Measurements from ENCODE around the gene MSMO1. TPM values are rescaled to one million over a fixed set of nuclear protein-coding genes. Genes with fewer than 3 reads are reported as not detected.

The MSMO1 gene
- total and polyA plus RNA-seq, 2 experiments from 2014 or later: 145 to 272 TPM

- Histone ChIP-seq H4K20me1 (replicated peaks; ENCODE audit: insufficient read depth) (no peaks in the 10 kb centered on the region), H3K79me2 (replicated peaks; ENCODE audit: insufficient read depth) (no peaks in the 10 kb centered on the region), H3K9me2 (ENCODE audit: insufficient read depth) (no peaks in the 10 kb centered on the region), H3F3A (replicated peaks; ENCODE audit: low read depth) (no peaks in the 10 kb centered on the region), H2AFZ (no peak overlapping the region), H3K4me2 (no peak overlapping the region), H3K36me3 (ENCODE audit: insufficient read depth) (no peaks in the 10 kb centered on the region), H3K4me1 (ENCODE audit: insufficient read depth) (peaks cover 4% of the 10 kb centered on the region; the same call in 1 of the 2 replicates), H3K4me3 (no peak overlapping the region), H3K27me3 (ENCODE audit: insufficient read depth) (no peaks in the 10 kb centered on the region), H3K27ac (ENCODE audit: low read depth) (no peak overlapping the region)
- TF ChIP-seq POLR2AphosphoS5 (IDR thresholded peaks at IDR 0.05; ENCODE audit: low read depth) (no peak), ZNF462 (CRISPR knock-in tag; IDR thresholded peaks at IDR 0.05) (no peak), ZNF331 (CRISPR knock-in tag; IDR thresholded peaks at IDR 0.05; ENCODE audit: low read depth) (no peak), ETS1 (IDR thresholded peaks at IDR 0.05) (no peak), CTCF (conservative IDR thresholded peaks at IDR 0.05; ENCODE audit: low read depth in 2 of 2) (no peak), EZH2 (IDR thresholded peaks at IDR 0.05; ENCODE audit: low read depth, unreplicated experiment) (no peak), CREB1 (CRISPR knock-in tag; IDR thresholded peaks at IDR 0.05; ENCODE audit: low read depth) (no peak), REST (IDR thresholded peaks at IDR 0.05; ENCODE audit: unreplicated experiment) (no peak), NANOG (IDR thresholded peaks at IDR 0.05; ENCODE audit: borderline replicate concordance) (no peak), ZNF114 (CRISPR knock-in tag; IDR thresholded peaks at IDR 0.05) (no peak), EZH2phosphoT487 (IDR thresholded peaks at IDR 0.05; ENCODE audit: unreplicated experiment) (no peak), STAT1 (IDR thresholded peaks at IDR 0.05; ENCODE audit: unreplicated experiment) (no peak), JUNB (IDR thresholded peaks at IDR 0.05; ENCODE audit: unreplicated experiment) (no peak)
- no peak overlapping the region for H3K4me3 Mint-ChIP-seq
- no peak overlapping the region for H3K27ac Mint-ChIP-seq
- peaks cover 9% of the 10 kb centered on the region; the same call in 1 of the 3 replicates for H3K4me1 Mint-ChIP-seq
- ATAC-seq: no peak
- H3K36me3 Mint-ChIP-seq (ENCODE audit: low read depth): no peaks in the 10 kb centered on the region
- DNase-seq (ENCODE audit: low spot score): no peak
- no peaks in the 10 kb centered on the region for H3K9me3 Mint-ChIP-seq
- no peaks in the 10 kb centered on the region for H3K27me3 Mint-ChIP-seq (ENCODE audit: insufficient read depth, low read depth, poor library complexity)
These were observed 61.3 kb downstream of the MSMO1 start for GRCh38 chr4:165388756-165389155.

Data from GM23338 (cell line).